NCI-H82 treated with DMSO at 0.1 percent for 48 hours (cell line): ENCODE measurements around the gene MYCT1.
A peak's percentile ranks its signal among the peaks of the same experiment; 100 is the strongest.
"Not testable (repeated sequence)": the region's sequence is repeated elsewhere in the genome, so short reads cannot be mapped to it uniquely, and the experiment has no call there.

Experiments used
- DNase-seq: peaks from one replicate; lab custom pipeline; 2025; ENCODE audit not compliant: unreplicated experiment; lab: John Stamatoyannopoulos, UW

MYCT1 gene, protein sequence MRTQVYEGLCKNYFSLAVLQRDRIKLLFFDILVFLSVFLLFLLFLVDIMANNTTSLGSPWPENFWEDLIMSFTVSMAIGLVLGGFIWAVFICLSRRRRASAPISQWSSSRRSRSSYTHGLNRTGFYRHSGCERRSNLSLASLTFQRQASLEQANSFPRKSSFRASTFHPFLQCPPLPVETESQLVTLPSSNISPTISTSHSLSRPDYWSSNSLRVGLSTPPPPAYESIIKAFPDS

DNA sequence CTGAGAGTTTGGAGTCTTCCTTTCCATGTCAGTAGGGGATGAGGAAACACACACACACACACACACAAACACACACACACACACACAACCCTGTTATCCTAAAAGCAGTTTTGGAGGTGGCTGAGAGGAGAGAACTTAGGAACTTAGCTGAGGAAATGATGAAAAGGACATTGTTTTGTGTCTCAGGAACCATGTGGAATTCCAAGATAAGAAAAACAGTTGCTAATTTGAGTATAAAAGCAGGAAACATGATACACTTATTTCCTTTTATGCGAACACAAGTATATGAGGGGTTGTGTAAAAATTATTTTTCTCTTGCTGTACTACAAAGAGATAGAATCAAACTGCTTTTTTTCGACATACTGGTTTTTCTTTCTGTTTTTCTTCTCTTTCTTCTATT lies at the start of gene MYCT1:
Gene MYCT1, plus strand, starts transcription at position 264 of the 400 bp plus-strand sequence. Its CDS starts 6 bp downstream, at position 270.
- DNase-seq, result no peak

DNA sequence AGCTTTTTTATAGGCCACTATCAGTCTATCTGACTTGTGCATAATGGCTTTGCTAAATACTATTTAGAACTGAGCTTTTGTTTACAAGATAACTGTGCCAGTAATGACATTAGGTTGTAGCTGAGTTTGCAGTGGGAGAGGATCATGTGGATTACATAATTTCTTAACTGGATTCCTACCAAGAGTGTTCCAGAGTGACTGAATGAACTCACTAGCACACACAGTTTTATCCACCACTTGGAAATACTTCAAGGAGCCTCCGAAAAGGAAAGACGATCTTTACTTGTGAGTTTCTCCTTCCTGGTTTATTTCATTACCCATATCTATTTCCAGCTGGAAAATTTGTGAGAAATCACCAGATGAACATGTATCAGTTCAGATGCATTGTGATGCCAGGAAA lies 49.6 kb upstream of the MYCT1 start:
- peak; percentile 52 for DNase-seq

DNA sequence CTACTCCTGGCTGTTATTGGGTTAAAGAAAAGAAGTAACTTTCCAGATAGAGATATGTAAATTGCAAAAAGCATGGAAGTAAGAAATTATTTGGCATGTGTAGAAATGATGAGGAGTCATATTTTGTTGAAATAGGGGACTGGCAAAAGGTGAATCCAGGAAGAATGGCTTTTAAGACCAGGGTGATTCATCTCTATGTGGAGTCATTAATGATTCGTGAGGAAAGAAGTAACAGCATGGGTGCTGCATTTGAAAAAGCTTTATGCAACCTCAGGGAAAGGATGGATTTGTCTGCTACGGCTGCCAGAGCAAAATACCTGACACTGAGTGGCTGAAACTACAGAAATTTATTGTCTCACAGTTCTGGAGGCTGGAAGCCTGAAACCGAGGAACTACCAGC lies 45.7 kb upstream of the MYCT1 start:
- DNase-seq, result no peak

DNA sequence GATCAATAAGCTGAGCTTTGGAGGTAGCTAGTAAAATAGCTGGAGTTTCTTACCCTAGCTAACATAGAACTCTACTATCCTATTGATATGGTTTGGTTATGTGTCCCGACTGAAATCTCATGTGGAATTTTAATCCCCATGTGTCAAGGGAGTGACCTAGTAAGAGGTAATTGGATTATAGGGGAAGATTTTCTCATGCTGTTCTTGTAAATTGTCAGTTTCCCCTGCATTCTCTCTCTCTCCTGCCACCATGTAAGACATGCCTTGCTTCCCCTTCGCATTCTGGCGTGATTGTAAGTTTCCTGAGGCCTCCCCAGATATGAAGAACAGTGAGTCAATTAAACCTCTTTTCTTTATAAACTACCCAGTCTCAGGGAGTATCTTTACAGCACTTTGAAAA lies 35.9 kb upstream of the MYCT1 start:
- peak; percentile 70 for DNase-seq

DNA sequence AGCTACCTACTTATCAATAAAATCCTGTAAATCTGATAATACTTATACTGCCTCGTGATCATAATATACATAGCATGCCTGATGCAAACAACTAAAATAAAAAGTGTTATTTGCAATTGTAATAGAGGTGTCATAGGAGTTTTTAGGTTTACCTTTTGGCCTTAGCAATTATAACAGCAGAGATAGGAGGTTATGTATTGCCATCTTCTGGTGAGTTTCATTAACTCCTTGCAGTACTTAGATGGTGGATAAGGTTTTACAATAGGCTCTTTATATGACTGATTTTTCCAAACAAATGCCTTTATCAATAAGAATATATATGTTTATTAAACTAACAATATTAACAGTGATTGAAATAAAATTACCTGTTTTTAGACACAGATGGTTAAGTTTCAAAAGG lies 27.8 kb upstream of the MYCT1 start:
- peak; percentile 17 for DNase-seq

DNA sequence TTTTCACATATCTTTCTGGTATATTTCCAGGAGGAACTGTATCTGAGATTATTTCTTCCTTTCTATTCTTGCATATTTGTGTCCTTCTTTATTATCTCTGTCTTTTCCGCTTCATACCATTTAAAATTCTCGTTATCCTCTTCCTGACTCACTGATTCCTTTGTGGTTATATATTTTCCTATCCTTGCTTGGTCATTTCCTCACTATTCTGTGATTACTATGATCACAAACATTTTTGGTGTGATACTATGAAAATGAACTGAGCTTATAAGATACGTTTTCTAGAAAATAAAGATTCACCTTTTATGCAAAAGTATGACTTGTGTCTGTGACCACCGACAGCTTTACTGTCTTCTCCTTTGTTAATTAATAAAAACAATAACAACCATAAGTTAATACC lies 26.5 kb upstream of the MYCT1 start:
- no peak for DNase-seq

DNA sequence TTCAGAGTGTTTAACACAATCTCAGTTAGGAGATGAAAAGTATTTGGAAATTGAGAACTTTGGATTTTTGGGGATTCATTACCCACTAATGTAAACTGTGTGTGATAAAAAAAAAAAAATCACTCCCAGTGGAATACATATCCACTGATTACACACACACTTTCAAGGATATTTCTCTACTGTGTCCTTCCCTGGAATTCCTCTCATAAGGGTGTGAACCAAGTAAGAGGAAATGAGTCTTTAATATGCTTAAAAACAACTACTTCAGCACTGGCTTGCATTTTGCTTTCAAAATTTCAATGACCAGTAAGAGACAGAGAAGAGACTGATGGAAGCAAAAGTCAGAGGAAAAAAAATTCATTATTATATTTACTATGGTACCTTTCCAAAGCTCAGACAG lies 24.5 kb upstream of the MYCT1 start:
- no peak for DNase-seq

DNA sequence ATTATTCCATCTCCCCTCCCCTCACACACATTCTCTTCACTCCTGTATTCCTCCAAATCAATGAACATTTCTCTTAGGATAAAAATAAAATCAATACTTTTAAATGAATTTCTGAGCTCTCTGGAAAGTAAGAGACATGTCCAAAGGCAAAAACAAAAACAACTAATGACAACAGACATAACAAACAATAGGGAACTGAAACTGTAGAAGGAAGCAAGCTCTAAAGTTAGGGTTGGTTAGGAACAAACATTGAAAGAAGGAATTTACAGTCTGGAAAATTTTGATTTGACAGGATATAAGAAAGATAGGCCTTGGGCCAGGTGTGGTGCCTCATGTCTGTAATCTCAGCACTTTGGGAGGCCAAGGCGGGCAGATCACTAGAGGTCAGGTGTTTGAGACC lies 17.5 kb upstream of the MYCT1 start:
- no peak for DNase-seq

DNA sequence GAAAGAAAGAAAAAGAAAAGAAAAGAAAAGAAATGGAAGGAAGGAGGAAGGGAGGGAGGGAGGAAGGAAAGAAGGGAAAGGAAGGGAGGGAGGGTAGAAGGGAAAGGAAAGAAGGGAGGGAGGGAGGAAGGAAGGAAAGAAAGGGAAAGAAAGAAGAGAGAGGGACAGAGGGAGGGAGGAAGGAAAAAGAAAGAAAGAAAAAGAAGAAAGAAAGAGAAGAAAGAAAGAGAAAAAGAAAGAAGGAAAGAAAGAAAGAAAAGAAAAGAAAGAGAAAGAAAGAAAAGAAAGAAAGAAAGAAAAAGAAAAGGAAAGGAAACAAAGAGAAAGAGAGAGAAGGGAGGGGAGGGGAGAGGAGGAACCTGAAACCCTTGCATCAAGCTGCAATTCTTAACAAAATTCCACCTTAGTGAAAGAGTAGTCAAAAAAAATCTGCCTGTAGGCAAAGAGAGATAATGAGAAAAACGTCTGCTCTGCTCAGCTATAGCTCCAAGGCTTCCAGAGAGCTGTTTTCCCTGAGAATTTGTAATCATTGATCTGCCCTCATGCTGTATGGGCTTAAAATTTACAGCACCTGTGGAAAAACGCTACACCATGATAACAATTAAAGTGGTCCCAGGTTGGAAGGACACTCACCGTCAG lies 16.7 kb upstream of the MYCT1 start:
- DNase-seq, result no peak

DNA sequence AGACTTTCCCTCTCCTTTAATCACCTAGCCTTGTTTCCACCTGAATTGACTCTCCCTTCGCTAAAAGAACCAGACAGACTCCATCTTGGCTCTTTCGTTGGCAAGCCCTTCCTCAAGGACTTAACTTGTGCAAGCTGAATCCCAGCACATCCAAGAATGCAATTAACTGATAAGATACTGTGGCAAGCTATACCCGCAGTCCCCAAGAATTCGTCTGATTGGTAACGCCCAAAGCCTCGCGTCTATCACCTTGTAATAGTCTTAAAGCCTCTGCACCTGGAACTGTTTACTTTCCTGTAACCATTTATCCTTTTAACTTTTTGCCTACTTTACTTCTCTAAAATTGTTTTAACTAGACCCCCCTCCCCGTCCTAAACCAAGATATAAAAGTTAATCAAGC lies 15.6 kb upstream of the MYCT1 start:
- no peak for DNase-seq

DNA sequence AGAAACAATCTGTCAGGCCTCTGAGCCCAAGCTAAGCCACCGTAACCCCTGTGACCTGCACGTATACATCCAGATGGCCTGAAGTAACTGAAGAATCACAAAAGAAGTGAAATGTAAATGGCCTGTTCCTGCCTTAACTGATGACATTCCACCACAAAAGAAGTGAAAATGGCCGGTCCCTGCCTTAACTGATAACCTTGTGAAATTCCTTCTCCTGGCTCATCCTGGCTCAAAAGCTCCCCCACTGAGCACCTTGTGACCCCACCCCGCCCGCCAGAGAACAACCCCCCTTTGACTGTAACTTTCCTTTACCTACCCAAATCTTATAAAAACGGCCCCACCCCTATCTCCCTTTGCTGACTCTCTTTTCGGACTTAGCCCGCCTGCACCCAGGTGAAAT lies 14.8 kb upstream of the MYCT1 start:
- DNase-seq, result not testable (repeated sequence)

DNA sequence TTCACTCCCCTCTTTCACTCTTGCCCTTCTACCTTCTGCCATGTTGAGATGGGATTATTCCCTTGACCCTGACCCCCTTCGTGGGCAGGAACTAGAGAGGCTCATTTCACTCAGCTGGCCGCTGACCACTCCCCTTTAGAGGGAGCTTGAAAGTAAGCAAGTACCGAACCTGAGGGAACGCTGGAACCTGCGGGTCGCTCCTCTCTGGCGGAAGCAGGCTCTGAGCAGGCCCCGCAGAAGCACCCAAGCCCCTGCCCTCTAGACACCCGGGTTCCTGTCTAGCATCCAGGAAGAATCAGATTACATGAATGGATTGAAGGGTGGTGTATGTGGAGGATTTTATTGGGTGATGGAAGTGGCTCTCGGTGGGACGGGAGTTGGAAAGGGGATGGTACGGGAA lies 11.9 kb upstream of the MYCT1 start:
- no peak for DNase-seq

DNA sequence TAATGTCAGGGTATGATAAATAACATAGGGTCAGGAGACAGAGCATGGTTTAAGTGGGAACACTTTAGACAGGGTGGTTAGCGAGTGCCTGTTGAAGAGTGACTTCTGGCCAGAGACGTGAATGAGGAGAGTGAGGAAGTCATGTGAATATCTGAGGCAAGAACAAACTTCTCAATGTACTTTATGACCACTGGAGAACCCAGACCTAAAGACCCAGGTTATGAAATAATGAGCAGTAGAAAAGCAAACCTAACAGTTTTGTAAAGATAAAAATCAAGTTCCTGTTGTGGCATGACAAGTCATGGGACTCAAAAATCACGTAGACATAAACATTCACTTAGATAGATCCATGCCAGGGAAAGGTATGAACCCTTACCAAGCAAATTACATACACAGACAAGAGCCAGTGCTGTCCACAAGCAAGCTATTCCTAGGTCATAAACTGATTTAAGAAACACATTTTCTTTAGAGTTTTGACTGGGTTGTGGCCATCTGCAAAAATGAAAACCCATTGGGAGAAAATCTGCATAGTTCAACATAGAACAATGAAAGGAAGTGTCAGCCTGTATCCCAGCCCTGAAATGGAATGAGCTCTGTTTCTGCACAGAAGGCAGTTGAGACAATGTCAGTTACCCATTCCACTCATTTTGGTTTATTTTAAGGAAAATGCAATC lies 2.2 kb upstream of the MYCT1 start:
- DNase-seq, result no peak

DNA sequence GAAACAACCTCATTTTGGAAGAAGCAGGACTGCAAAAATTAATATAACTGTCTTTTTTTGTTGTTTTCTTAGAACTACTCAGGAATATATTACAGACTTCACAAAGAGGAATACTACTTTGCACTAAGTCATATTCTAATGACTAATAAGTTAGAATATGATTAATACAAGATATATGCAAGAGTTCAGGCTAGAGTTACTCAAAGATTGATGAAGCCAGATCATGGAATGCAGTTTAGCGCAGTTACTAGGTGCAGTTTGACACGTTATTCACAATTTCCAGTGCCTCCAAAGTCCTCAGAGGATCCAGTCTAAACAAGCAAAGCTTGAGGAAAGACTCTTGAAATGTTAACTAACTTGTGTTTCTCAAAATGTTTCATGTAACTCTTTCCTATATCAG lies 1.2 kb upstream of the MYCT1 start:
- DNase-seq, result no peak

DNA sequence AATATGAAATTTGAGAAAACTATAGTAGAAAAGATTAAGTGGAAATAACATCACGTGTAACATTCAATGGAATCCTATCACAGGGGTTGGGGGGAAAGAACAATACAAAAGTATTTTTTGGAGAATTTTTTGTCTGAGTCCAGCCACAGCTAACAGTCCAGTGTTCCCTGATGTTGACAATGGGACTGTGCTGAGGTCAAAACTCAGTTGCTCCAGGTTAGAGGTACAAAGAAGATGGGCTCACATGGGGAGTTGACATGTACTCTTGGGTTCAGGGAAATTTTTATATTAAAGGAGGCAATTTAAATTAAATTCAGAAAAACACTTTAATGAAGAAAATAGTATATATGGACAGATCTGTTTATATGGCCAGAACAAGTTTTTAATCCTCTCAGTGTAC lies 995 bp downstream of the MYCT1 start:
- DNase-seq, result no peak

DNA sequence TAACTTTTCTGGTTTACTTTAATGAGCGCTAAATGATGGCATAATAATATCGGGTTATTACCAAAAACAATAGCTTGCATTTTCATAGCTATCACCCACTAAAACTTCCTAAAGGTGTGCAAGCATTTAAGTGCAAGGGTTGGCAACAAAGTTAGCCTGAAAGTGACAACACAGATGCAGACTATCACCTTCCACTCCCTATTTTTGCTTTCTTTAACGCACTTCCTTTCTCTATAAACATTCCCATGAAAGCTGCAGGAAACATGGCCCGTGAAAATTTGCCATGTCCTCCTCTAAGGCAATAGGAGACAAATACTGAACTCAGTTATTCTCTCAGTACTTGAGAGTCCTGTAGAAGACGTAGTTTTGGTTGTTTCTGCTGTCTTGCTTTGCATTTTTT lies 2.7 kb downstream of the MYCT1 start:
- no peak for DNase-seq

DNA sequence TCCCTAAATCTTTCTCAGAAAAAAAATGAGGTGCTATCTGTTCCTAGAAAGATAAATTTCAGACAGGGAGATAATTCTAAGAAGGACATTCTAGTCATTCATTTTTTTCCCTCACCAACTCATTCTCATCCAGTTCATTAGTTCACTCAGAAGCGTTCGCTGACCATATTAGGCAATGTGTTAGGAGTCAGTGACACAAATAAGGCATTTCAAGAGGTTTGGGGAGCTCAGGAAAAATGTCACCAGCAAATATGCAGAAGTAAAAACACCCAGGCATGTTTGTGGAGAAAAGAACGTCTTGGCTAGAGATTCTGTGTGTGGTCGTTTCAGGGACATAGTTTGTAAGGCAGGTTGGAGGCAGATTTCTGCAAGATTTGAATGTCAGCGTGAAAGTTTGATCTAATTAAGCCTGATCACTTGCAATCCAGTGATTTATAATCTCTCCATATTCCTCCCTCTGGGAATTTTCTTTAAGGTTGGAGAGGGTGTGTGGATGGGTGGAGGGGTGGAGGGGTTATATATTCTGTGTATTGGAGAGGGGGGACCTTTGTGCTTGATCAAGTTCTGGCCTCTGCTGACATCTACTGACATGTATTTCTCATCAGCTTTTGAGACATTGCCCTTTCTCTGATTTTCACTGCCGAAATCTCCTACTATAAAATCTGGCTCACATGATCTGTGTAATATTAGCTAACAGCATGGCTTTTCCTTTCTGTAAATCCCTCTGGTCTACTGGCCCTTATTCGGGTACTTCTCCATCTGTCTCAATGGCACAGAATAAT lies 3.6 kb downstream of the MYCT1 start:
- no peak for DNase-seq

DNA sequence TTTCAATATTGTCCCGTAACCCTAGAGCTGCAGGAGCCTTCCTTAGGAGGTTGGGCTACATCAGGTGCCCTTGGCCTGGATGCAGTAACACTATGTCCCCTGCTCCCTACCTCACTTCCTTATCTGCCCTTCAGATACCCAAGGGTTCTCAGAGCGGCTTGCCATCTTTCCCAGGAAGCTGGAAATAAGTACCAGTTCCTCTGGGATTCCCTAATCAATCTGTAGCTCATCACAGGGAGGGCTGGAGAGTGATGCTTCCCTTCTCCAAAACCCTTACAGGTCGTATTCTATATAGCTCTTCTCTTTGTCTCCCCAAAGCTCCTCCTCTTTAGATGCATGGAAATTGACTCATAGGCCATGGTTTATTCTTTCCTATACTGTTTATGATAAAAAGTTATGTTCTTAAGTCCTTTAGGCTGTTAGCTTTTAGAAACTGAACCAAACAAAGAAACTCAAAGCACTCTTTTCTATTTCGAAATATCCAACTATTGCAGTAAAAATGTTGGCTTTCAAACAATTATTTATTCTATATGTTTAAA lies 4.2 kb downstream of the MYCT1 start:
- DNase-seq, result no peak

DNA sequence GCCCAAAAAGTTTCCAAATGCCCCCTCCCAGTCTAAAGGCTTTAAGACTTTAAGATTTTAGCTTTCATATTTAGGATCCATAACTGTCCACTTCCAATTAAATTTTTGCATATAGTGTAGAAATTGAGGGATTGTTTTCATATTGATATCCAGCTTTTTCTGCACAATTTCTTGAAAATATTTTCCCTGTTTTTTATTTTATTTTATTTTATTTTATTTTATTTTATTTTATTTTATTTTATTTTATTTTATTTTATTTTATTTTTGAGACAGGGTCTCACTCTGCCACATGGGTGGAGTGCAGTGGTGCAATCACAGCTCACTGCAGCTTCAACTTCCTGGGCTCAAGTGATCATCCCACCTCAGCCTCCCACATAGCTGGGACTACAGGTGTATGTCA lies 6.1 kb downstream of the MYCT1 start:
- not testable (repeated sequence) for DNase-seq

DNA sequence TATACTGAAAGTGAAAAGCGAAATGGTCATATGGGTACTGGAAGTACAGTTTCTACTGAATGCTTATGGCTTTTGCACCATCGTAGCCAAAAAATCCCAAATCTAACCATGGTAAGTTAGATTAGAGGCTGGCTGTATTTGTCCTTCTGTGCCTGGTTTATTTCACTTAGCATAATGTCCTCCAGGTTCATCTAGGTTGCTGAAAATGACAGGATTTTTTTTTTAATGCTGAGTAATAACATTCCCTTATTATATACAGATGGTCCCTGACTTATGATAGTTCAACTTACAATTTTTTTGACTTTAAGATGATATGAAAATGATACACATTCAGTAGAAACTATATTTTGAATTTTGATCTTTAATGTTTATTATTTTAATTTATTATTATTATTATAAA lies 7.6 kb downstream of the MYCT1 start:
- DNase-seq, result no peak

DNA sequence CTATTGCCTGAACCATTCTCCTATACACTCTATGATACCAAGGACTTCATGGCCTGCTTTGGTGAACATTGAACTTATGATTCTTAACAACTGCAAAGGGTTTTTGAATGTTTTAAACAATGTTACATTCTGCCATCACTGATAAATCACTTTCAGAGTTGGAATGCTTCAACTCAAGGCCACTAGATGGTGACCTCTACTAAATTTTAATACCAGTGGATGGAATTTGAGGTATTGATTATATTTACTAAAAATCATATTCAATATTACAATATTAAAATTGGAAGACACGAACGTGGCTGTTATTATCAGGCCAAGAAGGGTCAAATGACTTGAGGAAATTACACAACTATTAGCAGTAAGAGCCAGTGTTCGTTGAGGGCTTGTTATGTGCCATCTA lies 18.6 kb downstream of the MYCT1 start:
- no peak for DNase-seq

DNA sequence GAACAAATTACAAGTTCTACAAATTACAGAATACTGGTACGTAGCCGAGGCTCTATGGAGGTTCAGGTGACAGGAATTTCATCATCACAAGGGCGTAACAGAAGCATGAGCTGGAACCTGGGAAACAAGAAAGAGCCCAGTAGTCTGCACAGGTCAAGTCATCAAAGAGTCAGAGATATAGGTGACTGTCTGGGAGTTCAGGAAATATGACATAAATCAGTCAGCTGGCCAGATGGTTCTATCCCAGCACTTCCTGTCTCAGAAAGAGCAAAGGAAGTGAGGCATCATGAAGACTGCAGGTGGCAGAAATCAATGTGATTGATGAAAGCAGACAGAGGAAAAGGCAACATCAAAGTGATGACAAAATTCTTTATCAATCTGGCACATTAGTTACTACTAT lies 23.3 kb downstream of the MYCT1 start:
- no peak for DNase-seq
